Astrocyte (in vitro differentiated cells and primary cell): ENCODE results near the gene CD164. TPM values are rescaled to one million over a fixed set of nuclear protein-coding genes. Genes with fewer than 3 reads are reported as not detected.
A peak's percentile ranks its signal among the peaks of the same experiment; 100 is the strongest.

Experiments used
- DNase-seq: peaks from one replicate; pipeline ENCODE4 v3.0.0-alpha.2; 2010; ENCODE audit warnings: low read depth
- FAIRE-seq: peaks from 2 replicates; lab custom pipeline; 2011; peaks lifted over from hg19 to GRCh38; lab: Jason Lieb, UNC
- H2AFZ ChIP-seq: 2 replicates; pipeline ENCODE4 v1.6.0; 2012; ENCODE audit warnings: low read depth, low read length, inconsistent platforms
- H3K27ac ChIP-seq: 2 replicates; pipeline ENCODE4 v1.5.1; 2011; ENCODE audit warnings: low read depth, low read length, inconsistent platforms
- H3K27me3 ChIP-seq: 2 replicates; pipeline ENCODE4 v1.6.0; 2011; ENCODE audit warnings: low read length, inconsistent platforms; ENCODE audit not compliant: insufficient read depth
- H3K36me3 ChIP-seq: 2 replicates; pipeline ENCODE4 v1.5.1; 2011; ENCODE audit warnings: low read length, inconsistent platforms; ENCODE audit not compliant: insufficient read depth
- H3K4me1 ChIP-seq: 2 replicates; pipeline ENCODE4 v1.5.1; 2011; ENCODE audit warnings: low read length, inconsistent platforms; ENCODE audit not compliant: insufficient read depth
- H3K4me2 ChIP-seq: 2 replicates; pipeline ENCODE4 v1.6.0; 2012; ENCODE audit warnings: low read length, inconsistent platforms
- H3K4me3 ChIP-seq: 2 replicates; pipeline ENCODE4 v1.5.1; 2011; ENCODE audit warnings: low read depth, mild to moderate bottlenecking, low read length, inconsistent platforms; ENCODE audit not compliant: insufficient read depth
- H3K79me2 ChIP-seq: 2 replicates; pipeline ENCODE4 v1.6.0; 2012; ENCODE audit warnings: mild to moderate bottlenecking, low read length, inconsistent platforms; ENCODE audit not compliant: insufficient read depth
- H3K9ac ChIP-seq: 2 replicates; pipeline ENCODE4 v1.6.0; 2012; ENCODE audit warnings: mild to moderate bottlenecking, low read length, inconsistent platforms
- H3K9me3 ChIP-seq: 2 replicates; pipeline ENCODE4 v1.5.1; 2012; ENCODE audit warnings: low read depth, mild to moderate bottlenecking, low read length, inconsistent platforms; ENCODE audit not compliant: insufficient read depth
- H4K20me1 ChIP-seq: 2 replicates; pipeline ENCODE4 v1.6.0; 2012; ENCODE audit warnings: low read length, inconsistent platforms; ENCODE audit not compliant: insufficient read depth
- H3K27ac Mint-ChIP-seq: one replicate; pipeline ENCODE4 v1.8.0; 2021; ENCODE audit warnings: mild to moderate bottlenecking, mixed read lengths; ENCODE audit not compliant: unreplicated experiment
- H3K27me3 Mint-ChIP-seq: one replicate; pipeline ENCODE4 v1.8.0; 2021; ENCODE audit warnings: low read depth, mixed read lengths; ENCODE audit not compliant: unreplicated experiment
- H3K36me3 Mint-ChIP-seq: one replicate; pipeline ENCODE4 v1.8.0; 2021; ENCODE audit warnings: low read depth, mixed read lengths; ENCODE audit not compliant: unreplicated experiment
- H3K4me1 Mint-ChIP-seq: one replicate; pipeline ENCODE4 v1.8.0; 2021; ENCODE audit warnings: low read depth, mixed read lengths; ENCODE audit not compliant: unreplicated experiment
- H3K4me3 Mint-ChIP-seq: one replicate; pipeline ENCODE4 v1.8.0; 2021; ENCODE audit warnings: mild to moderate bottlenecking, moderate library complexity, mixed read lengths; ENCODE audit not compliant: unreplicated experiment
- H3K9me3 Mint-ChIP-seq: one replicate; pipeline ENCODE4 v1.8.0; 2021; ENCODE audit warnings: mild to moderate bottlenecking, mixed read lengths; ENCODE audit not compliant: unreplicated experiment
- CTCF ChIP-seq: IDR thresholded peaks from 2 replicates; pipeline ENCODE4 v1.5.1; 2011; ENCODE audit warnings: low read depth, mild to moderate bottlenecking, inconsistent platforms, low read length, moderate library complexity; ENCODE audit not compliant: insufficient read depth
- EZH2 ChIP-seq: IDR thresholded peaks from 2 replicates; pipeline ENCODE4 v1.6.1; 2012; ENCODE audit warnings: mild to moderate bottlenecking, low read length, inconsistent platforms; ENCODE audit not compliant: insufficient read depth
- total RNA-seq: library from RNA; stranded (reverse); gene quantifications from 2 replicates; pipeline ENCODE4 v1.2.1, GENCODE V29; 2021

The CD164 gene
- total RNA-seq, 1 donor from 2014 or later = 345 TPM

GRCh38 chr6:109428889-109429477 is 46.7 kb upstream of the CD164 start:
- H3K79me2 ChIP-seq = no peaks in the 10 kb centered on the region
- H3K4me1 Mint-ChIP-seq = no peaks in the 10 kb centered on the region
- no peak overlapping the region for H3K9ac ChIP-seq
- no peaks in the 10 kb centered on the region for H3K27me3 ChIP-seq
- H3K4me3 Mint-ChIP-seq = no peak overlapping the region
- H4K20me1 ChIP-seq = no peaks in the 10 kb centered on the region
- H3K9me3 ChIP-seq = no peaks in the 10 kb centered on the region
- TF ChIP-seq EZH2 = no peak
- no peak for TF ChIP-seq CTCF
- no peak overlapping the region for H2AFZ ChIP-seq
- peaks cover 4% of the 10 kb centered on the region for H3K36me3 Mint-ChIP-seq
- H3K27me3 Mint-ChIP-seq = peaks cover 9% of the 10 kb centered on the region
- FAIRE-seq = no peak
- no peak overlapping the region for H3K27ac Mint-ChIP-seq
- H3K36me3 ChIP-seq = no peaks in the 10 kb centered on the region
- H3K9me3 Mint-ChIP-seq = no peaks in the 10 kb centered on the region
- DNase-seq = peak; percentile 22
- H3K27ac ChIP-seq = no peak overlapping the region
- H3K4me3 ChIP-seq = no peak overlapping the region
- no peak overlapping the region for H3K4me2 ChIP-seq
- peaks cover 6% of the 10 kb centered on the region for H3K4me1 ChIP-seq

GRCh38 chr6:109424946-109425345 is 42.7 kb upstream of the CD164 start:
- Histone ChIP-seq H3K4me1 (peaks cover 7% of the 10 kb centered on the region), H3K79me2 (no peaks in the 10 kb centered on the region), H3K27me3 (no peaks in the 10 kb centered on the region), H3K36me3 (no peaks in the 10 kb centered on the region), H3K4me2 (no peak overlapping the region), H3K27ac (no peak overlapping the region), H2AFZ (no peak overlapping the region), H3K9me3 (no peaks in the 10 kb centered on the region), H4K20me1 (no peaks in the 10 kb centered on the region), H3K9ac (no peak overlapping the region), H3K4me3 (no peak overlapping the region)
- Mint-ChIP-seq H3K4me3 (no peak overlapping the region), H3K27ac (no peak overlapping the region), H3K36me3 (no peaks in the 10 kb centered on the region), H3K9me3 (no peaks in the 10 kb centered on the region), H3K27me3 (no peaks in the 10 kb centered on the region), H3K4me1 (no peaks in the 10 kb centered on the region)
- DNase-seq (peak; percentile 25), FAIRE-seq (no peak)
- no peak for TF ChIP-seq EZH2

- Histone ChIP-seq H3K4me2 (no peak overlapping the region), H4K20me1 (no peaks in the 10 kb centered on the region), H3K4me3 (no peak overlapping the region), H3K36me3 (no peaks in the 10 kb centered on the region), H3K4me1 (peaks cover 7% of the 10 kb centered on the region), H3K27me3 (no peaks in the 10 kb centered on the region), H3K9ac (no peak overlapping the region), H2AFZ (no peak overlapping the region), H3K9me3 (no peaks in the 10 kb centered on the region), H3K79me2 (no peaks in the 10 kb centered on the region), H3K27ac (no peak overlapping the region)
- Mint-ChIP-seq H3K27me3 (peaks cover 3% of the 10 kb centered on the region), H3K36me3 (no peaks in the 10 kb centered on the region), H3K9me3 (no peaks in the 10 kb centered on the region), H3K4me3 (no peak overlapping the region), H3K27ac (no peak overlapping the region), H3K4me1 (no peaks in the 10 kb centered on the region)
- no peak for FAIRE-seq
- no peak for DNase-seq
- TF ChIP-seq EZH2 (no peak), CTCF (no peak)
Measured at GRCh38 chr6:109421184-109421583, 38.9 kb upstream of the CD164 start.
